Measurements from ENCODE around the gene MRPL55. TPM values are rescaled to one million over a fixed set of nuclear protein-coding genes. Genes with fewer than 3 reads are reported as not detected.

MRPL55 gene
- polyA plus RNA-seq, 1 donor (not counting 4 experiments of a cell fraction or from before 2014, with no cell fraction given): 28.4 TPM

- TF ChIP-seq, protein P1, sequence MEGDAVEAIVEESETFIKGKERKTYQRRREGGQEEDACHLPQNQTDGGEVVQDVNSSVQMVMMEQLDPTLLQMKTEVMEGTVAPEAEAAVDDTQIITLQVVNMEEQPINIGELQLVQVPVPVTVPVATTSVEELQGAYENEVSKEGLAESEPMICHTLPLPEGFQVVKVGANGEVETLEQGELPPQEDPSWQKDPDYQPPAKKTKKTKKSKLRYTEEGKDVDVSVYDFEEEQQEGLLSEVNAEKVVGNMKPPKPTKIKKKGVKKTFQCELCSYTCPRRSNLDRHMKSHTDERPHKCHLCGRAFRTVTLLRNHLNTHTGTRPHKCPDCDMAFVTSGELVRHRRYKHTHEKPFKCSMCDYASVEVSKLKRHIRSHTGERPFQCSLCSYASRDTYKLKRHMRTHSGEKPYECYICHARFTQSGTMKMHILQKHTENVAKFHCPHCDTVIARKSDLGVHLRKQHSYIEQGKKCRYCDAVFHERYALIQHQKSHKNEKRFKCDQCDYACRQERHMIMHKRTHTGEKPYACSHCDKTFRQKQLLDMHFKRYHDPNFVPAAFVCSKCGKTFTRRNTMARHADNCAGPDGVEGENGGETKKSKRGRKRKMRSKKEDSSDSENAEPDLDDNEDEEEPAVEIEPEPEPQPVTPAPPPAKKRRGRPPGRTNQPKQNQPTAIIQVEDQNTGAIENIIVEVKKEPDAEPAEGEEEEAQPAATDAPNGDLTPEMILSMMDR (optimal IDR thresholded peaks at IDR 0.05 in 1 of 3, IDR thresholded peaks at IDR 0.05 in 1 of 3, conservative IDR thresholded peaks at IDR 0.05 in 1 of 3; ENCODE audit: extremely low read depth in 1 of 3, insufficient read depth in 2 of 3, low read length in 3 of 3): no peak
- TF ChIP-seq EZH2 (IDR thresholded peaks at IDR 0.05; ENCODE audit: low read length): no peak
- dilution Hi-C loops (cut with MboI; ENCODE audit: extremely low pct_ligation_motif_present, low sequenced_read_pairs): no loop called here
- Histone ChIP-seq H3K27ac (ENCODE audit: control insufficient read depth, insufficient read depth, low read length) (no peak overlapping the region), H3K9me3 (ENCODE audit: control insufficient read depth, low read depth, low read length) (no peaks in the 10 kb centered on the region), H3K9me1 (ENCODE audit: control insufficient read depth, extremely low read depth, insufficient read depth, low read length) (peaks cover 2% of the 10 kb centered on the region), H3K4me2 (ENCODE audit: control insufficient read depth, extremely low read depth, insufficient read depth, low read depth, low read length) (no peak overlapping the region), H3K36me3 (ENCODE audit: control insufficient read depth in 2 of 2, extremely low read depth in 1 of 2, insufficient read depth in 2 of 2, low read length in 2 of 2) (peaks cover 34 to 54% of the 10 kb centered on the region in 2 experiments), H3K27me3 (ENCODE audit: control insufficient read depth, extremely low read depth, insufficient read depth, low read length) (no peaks in the 10 kb centered on the region), H4K20me1 (ENCODE audit: control insufficient read depth, extremely low read depth, insufficient read depth, low read length) (peaks cover 26% of the 10 kb centered on the region), H3K4me1 (ENCODE audit: control insufficient read depth, extremely low read depth, insufficient read depth, low read length) (peaks cover 59% of the 10 kb centered on the region), H2AFZ (ENCODE audit: control insufficient read depth, low read length) (no peak overlapping the region), H3K4me3 (ENCODE audit: control insufficient read depth in 2 of 3, extremely low read depth in 1 of 3, insufficient read depth in 2 of 3, low read depth in 1 of 3, low read length in 3 of 3) (no peak overlapping the region), H3K79me2 (ENCODE audit: control insufficient read depth, insufficient read depth, low read length) (peaks cover 80% of the 10 kb centered on the region), H3K9ac (ENCODE audit: control insufficient read depth, extremely low read depth, insufficient read depth, low read length) (no peak overlapping the region)
- no peak for DNase-seq (ENCODE audit: low read depth, low spot score)
- no peak for FAIRE-seq
Measured at GRCh38 chr1:228144993-228145343, 35.9 kb upstream of the MRPL55 start.

- peaks cover 55% of the 10 kb centered on the region for H3K4me1 ChIP-seq (ENCODE audit: control insufficient read depth, extremely low read depth, insufficient read depth, low read length)
- H3K4me3 ChIP-seq (ENCODE audit: control insufficient read depth in 2 of 3, extremely low read depth in 1 of 3, insufficient read depth in 2 of 3, low read depth in 1 of 3, low read length in 3 of 3): no peak overlapping the region
- no peak for FAIRE-seq
Measured at GRCh38 chr1:228144193-228144992, 35.3 kb upstream of the MRPL55 start.

More at GRCh38 chr1:228144193-228144992, 35.3 kb upstream of the MRPL55 start:
- H4K20me1 ChIP-seq (ENCODE audit: control insufficient read depth, extremely low read depth, insufficient read depth, low read length): peaks cover 26% of the 10 kb centered on the region
- H3K9ac ChIP-seq (ENCODE audit: control insufficient read depth, extremely low read depth, insufficient read depth, low read length): no peak overlapping the region
- peaks cover 2% of the 10 kb centered on the region for H3K9me1 ChIP-seq (ENCODE audit: control insufficient read depth, extremely low read depth, insufficient read depth, low read length)
- H3K9me3 ChIP-seq (ENCODE audit: control insufficient read depth, low read depth, low read length): no peaks in the 10 kb centered on the region
- peaks cover 31 to 50% of the 10 kb centered on the region in 2 experiments for H3K36me3 ChIP-seq (ENCODE audit: control insufficient read depth in 2 of 2, extremely low read depth in 1 of 2, insufficient read depth in 2 of 2, low read length in 2 of 2)
- no peak for TF ChIP-seq EZH2 (IDR thresholded peaks at IDR 0.05; ENCODE audit: low read length)
- TF ChIP-seq, protein P1 (optimal IDR thresholded peaks at IDR 0.05 in 1 of 3, IDR thresholded peaks at IDR 0.05 in 1 of 3, conservative IDR thresholded peaks at IDR 0.05 in 1 of 3; ENCODE audit: extremely low read depth in 1 of 3, insufficient read depth in 2 of 3, low read length in 3 of 3): no peak
- no peak overlapping the region for H2AFZ ChIP-seq (ENCODE audit: control insufficient read depth, low read length)
- no peaks in the 10 kb centered on the region for H3K27me3 ChIP-seq (ENCODE audit: control insufficient read depth, extremely low read depth, insufficient read depth, low read length)
- DNase-seq (ENCODE audit: low read depth, low spot score): no peak
- peak overlapping the region; percentile 98 for H3K4me2 ChIP-seq (ENCODE audit: control insufficient read depth, extremely low read depth, insufficient read depth, low read depth, low read length)
- no peak overlapping the region for H3K27ac ChIP-seq (ENCODE audit: control insufficient read depth, insufficient read depth, low read length)
- peaks cover 80% of the 10 kb centered on the region for H3K79me2 ChIP-seq (ENCODE audit: control insufficient read depth, insufficient read depth, low read length)
- dilution Hi-C loops (cut with MboI; ENCODE audit: extremely low pct_ligation_motif_present, low sequenced_read_pairs): no loop called here

All from keratinocyte (primary cell).